ENCODE measurements around the gene RAD1.

The RAD1 gene

DNA sequence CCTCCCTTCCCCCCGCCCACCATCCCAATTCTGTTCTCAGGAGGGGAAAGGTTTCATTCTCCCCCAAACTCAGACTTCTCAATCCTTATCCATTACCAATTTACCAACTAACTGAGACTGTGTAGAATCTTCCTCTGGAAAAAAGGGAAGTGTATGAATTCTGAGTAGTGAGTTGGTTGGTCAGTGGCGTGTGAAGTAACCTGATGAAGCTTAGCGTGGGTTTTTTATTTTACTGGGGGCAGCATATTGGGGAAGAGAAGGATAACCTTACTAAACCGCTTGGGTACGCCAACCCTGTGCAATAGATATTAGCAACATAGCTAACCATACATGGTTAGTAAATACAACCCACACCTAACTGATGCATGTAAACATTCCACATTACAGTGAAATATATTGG, 13.0 kb upstream of the RAD1 start:
- no peaks in the 10 kb centered on the region for H4K20me1 ChIP-seq (ENCODE audit: insufficient read depth, low read length)
- H3F3A ChIP-seq (ENCODE audit: insufficient read depth, low read length): no peaks in the 10 kb centered on the region
- peaks cover 24% of the 10 kb centered on the region for H3K4me1 ChIP-seq (ENCODE audit: insufficient read depth, low read length, severe bottlenecking)
- no peak overlapping the region for H3K9ac ChIP-seq (ENCODE audit: low read length)
- no peaks in the 10 kb centered on the region for H3K9me2 ChIP-seq (ENCODE audit: low read depth, low read length)
- H3K4me3 ChIP-seq (ENCODE audit: low read depth, low read length, poor library complexity, severe bottlenecking): peak overlapping the region; percentile 53
- no peak overlapping the region for H2AFZ ChIP-seq (ENCODE audit: low read length)
- no peaks in the 10 kb centered on the region for H3K27me3 ChIP-seq (ENCODE audit: insufficient read depth, low read length)
- no peak for TF ChIP-seq EZH2 (IDR thresholded peaks at IDR 0.05; ENCODE audit: borderline replicate concordance, low read length)
- TF ChIP-seq, protein P1, sequence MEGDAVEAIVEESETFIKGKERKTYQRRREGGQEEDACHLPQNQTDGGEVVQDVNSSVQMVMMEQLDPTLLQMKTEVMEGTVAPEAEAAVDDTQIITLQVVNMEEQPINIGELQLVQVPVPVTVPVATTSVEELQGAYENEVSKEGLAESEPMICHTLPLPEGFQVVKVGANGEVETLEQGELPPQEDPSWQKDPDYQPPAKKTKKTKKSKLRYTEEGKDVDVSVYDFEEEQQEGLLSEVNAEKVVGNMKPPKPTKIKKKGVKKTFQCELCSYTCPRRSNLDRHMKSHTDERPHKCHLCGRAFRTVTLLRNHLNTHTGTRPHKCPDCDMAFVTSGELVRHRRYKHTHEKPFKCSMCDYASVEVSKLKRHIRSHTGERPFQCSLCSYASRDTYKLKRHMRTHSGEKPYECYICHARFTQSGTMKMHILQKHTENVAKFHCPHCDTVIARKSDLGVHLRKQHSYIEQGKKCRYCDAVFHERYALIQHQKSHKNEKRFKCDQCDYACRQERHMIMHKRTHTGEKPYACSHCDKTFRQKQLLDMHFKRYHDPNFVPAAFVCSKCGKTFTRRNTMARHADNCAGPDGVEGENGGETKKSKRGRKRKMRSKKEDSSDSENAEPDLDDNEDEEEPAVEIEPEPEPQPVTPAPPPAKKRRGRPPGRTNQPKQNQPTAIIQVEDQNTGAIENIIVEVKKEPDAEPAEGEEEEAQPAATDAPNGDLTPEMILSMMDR (IDR thresholded peaks at IDR 0.05; ENCODE audit: low read length): no peak
- peak overlapping the region; percentile 23 for H3K27ac ChIP-seq (ENCODE audit: low read depth, low read length, poor library complexity, severe bottlenecking)
- H3K4me2 ChIP-seq (ENCODE audit: low read length): peak overlapping the region; percentile 59; the same call in 1 of the 2 replicates
- H3K36me3 ChIP-seq (ENCODE audit: insufficient read depth, low read length): peaks cover 46% of the 10 kb centered on the region
- peaks cover 33% of the 10 kb centered on the region for H3K79me2 ChIP-seq (ENCODE audit: insufficient read depth, low read length)
- no peaks in the 10 kb centered on the region for H3K9me3 ChIP-seq (ENCODE audit: low read length)

DNA sequence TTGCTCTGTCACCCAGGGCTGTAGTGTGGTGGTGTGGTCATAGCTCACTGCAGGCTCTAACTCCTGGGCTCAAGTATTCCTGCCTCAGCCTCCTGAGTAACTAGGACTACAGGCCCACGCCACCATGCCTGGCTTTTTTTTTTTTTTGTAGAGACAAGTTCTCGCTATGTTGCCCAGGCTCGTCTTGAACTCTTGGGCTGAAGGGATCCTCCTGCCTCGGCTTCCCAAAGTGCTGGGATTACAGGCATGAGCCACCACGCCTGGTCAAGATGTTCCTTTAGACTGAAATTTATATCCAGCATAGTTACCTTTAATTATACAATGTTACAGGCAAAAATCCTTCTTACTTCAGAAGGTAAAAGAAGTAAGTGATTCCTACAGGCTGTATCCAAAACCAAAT, 12.5 kb upstream of the RAD1 start:
- Histone ChIP-seq H3K79me2 (ENCODE audit: insufficient read depth, low read length) (peaks cover 28% of the 10 kb centered on the region), H3K27me3 (ENCODE audit: insufficient read depth, low read length) (no peaks in the 10 kb centered on the region), H3K36me3 (ENCODE audit: insufficient read depth, low read length) (peaks cover 51% of the 10 kb centered on the region), H3K4me1 (ENCODE audit: insufficient read depth, low read length, severe bottlenecking) (peaks cover 24% of the 10 kb centered on the region), H4K20me1 (ENCODE audit: insufficient read depth, low read length) (no peaks in the 10 kb centered on the region), H3F3A (ENCODE audit: insufficient read depth, low read length) (no peaks in the 10 kb centered on the region), H3K9me2 (ENCODE audit: low read depth, low read length) (no peaks in the 10 kb centered on the region), H3K4me2 (ENCODE audit: low read length) (no peak overlapping the region), H3K4me3 (ENCODE audit: low read depth, low read length, poor library complexity, severe bottlenecking) (no peak overlapping the region), H2AFZ (ENCODE audit: low read length) (no peak overlapping the region), H3K27ac (ENCODE audit: low read depth, low read length, poor library complexity, severe bottlenecking) (peak overlapping the region; percentile 23), H3K9me3 (ENCODE audit: low read length) (no peaks in the 10 kb centered on the region), H3K9ac (ENCODE audit: low read length) (no peak overlapping the region)
- TF ChIP-seq EZH2 (IDR thresholded peaks at IDR 0.05; ENCODE audit: borderline replicate concordance, low read length): no peak
- TF ChIP-seq, protein P1 (IDR thresholded peaks at IDR 0.05; ENCODE audit: low read length): no peak

DNA sequence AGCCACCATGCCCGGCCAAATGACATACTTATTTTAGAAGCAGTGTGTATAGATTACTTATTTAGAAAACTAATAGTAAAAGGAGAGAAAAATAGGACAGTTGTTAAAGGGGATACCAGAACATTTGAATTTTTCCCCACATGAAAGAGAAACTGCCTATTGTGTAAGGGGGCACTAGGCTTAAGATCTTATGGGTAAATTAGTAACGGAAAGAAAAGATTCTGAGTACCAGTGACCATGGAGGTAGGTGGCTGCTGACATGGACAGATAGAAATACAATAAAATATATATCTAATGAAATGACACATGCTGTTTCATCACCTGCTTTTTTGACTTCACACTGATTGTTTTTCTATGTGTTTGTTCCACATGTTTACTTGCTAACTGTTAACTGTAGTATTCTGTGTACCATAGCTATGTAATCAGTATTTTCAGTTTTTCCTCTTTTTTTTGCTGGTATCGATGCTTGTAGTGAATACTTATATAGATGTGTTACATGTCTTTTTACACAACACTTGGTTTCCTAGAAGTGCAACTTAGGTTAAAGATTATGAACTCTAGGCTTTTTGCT, 11.1 kb upstream of the RAD1 start:
- H4K20me1 ChIP-seq (ENCODE audit: insufficient read depth, low read length): no peaks in the 10 kb centered on the region
- no peaks in the 10 kb centered on the region for H3K9me2 ChIP-seq (ENCODE audit: low read depth, low read length)
- no peaks in the 10 kb centered on the region for H3F3A ChIP-seq (ENCODE audit: insufficient read depth, low read length)
- peaks cover 63% of the 10 kb centered on the region for H3K36me3 ChIP-seq (ENCODE audit: insufficient read depth, low read length)
- no peaks in the 10 kb centered on the region for H3K9me3 ChIP-seq (ENCODE audit: low read length)
- no peak overlapping the region for H3K9ac ChIP-seq (ENCODE audit: low read length)
- H3K4me3 ChIP-seq (ENCODE audit: low read depth, low read length, poor library complexity, severe bottlenecking): no peak overlapping the region
- H3K27me3 ChIP-seq (ENCODE audit: insufficient read depth, low read length): no peaks in the 10 kb centered on the region
- H3K27ac ChIP-seq (ENCODE audit: low read depth, low read length, poor library complexity, severe bottlenecking): no peak overlapping the region
- H2AFZ ChIP-seq (ENCODE audit: low read length): no peak overlapping the region
- peaks cover 20% of the 10 kb centered on the region for H3K4me1 ChIP-seq (ENCODE audit: insufficient read depth, low read length, severe bottlenecking)
- no peak overlapping the region for H3K4me2 ChIP-seq (ENCODE audit: low read length)
- H3K79me2 ChIP-seq (ENCODE audit: insufficient read depth, low read length): peaks cover 16% of the 10 kb centered on the region
- TF ChIP-seq, protein P1 (IDR thresholded peaks at IDR 0.05; ENCODE audit: low read length): no peak
- no peak for TF ChIP-seq EZH2 (IDR thresholded peaks at IDR 0.05; ENCODE audit: borderline replicate concordance, low read length)

All from OCI-LY1 (cell line).